ENCODE results near the gene ART4. TPM values are rescaled to one million over a fixed set of nuclear protein-coding genes. Genes with fewer than 3 reads are reported as not detected.
A peak's percentile ranks its signal among the peaks of the same experiment; 100 is the strongest.

The ART4 gene
- total RNA-seq, 2 donors from 2014 or later = 0.05 TPM; not detected in 1

- H3K36me3 Mint-ChIP-seq (ENCODE audit: low read depth) = no peaks in the 10 kb centered on the region
- H3K9me3 ChIP-seq (ENCODE audit: control insufficient read depth, low read length, poor library complexity, severe bottlenecking) = no peaks in the 10 kb centered on the region
- H3K4me1 Mint-ChIP-seq = no peaks in the 10 kb centered on the region
- ATAC-seq (no peak), DNase-seq (no peak)
- peaks cover 4% of the 10 kb centered on the region for H3K27me3 Mint-ChIP-seq
- no peak overlapping the region for H3K27ac Mint-ChIP-seq
- H3K4me3 Mint-ChIP-seq = no peak overlapping the region
Measured at GRCh38 chr12:14825256-14825655, 18.1 kb downstream of the ART4 start.

GRCh38 chr12:14824012-14824634 is 19.2 kb downstream of the ART4 start:
- H3K9me3 ChIP-seq (ENCODE audit: control insufficient read depth, low read length, poor library complexity, severe bottlenecking) = no peaks in the 10 kb centered on the region
- ATAC-seq (no peak), DNase-seq (no peak)
- Mint-ChIP-seq H3K27me3 (peaks cover 4% of the 10 kb centered on the region), H3K4me1 (no peaks in the 10 kb centered on the region), H3K27ac (no peak overlapping the region), H3K36me3 (ENCODE audit: low read depth) (no peaks in the 10 kb centered on the region), H3K4me3 (no peak overlapping the region)

DNA sequence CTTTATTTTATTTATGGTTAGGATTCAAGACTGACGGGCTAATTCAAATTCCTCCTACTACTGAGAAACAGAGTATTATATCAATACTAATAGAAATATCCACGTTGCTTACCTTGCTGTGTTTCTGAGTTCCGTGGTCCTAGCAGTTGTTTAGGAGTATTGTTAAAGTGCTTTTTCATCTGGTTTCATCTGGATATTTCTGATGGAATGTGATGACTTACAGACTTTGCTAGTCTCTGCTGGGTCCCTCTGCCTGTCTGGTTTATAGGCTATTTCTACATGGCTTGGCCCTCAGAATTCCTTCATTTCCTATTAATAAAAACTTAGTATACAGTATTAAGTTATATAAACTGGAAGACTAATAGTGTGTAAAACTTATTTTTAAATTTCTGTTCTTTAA is 29.3 kb downstream of the ART4 start, which contains the start of gene SMCO3:
Gene SMCO3 (minus strand): TSS at position 169 of the 400 bp plus-strand sequence. CDS start 7,502 bp downstream, outside the sequence.
- DNase-seq = no peak
- ATAC-seq = no peak
- no peaks in the 10 kb centered on the region for H3K36me3 Mint-ChIP-seq (ENCODE audit: low read depth)

DNA sequence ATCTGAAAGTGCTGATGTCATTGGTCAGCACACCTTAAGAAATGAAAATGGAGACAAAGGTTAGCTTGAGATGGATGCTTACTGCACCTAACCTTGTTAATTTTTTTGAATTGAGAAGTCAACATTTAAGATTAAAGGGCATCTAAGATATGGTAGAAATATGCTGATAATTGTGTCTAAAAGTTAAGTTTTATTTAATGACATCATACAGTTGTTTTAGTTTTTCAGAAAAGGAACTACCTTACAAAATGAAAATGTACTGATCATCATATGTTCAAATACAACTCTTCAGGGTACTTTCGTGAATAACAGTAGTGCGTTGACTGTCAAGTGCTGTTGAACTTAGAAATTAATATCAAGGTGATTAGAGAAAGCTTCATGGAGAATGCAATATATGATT is 31.8 kb downstream of the ART4 start:
- H3K9me3 ChIP-seq (ENCODE audit: control insufficient read depth, low read length, poor library complexity, severe bottlenecking) = no peaks in the 10 kb centered on the region
- no peak for DNase-seq
- Mint-ChIP-seq H3K4me1 (peaks cover 6% of the 10 kb centered on the region), H3K27me3 (peaks cover 5% of the 10 kb centered on the region), H3K4me3 (no peak overlapping the region), H3K36me3 (ENCODE audit: low read depth) (no peaks in the 10 kb centered on the region), H3K27ac (no peak overlapping the region)
- ATAC-seq = no peak

More for the DNA sequence above, 29.3 kb downstream of the ART4 start, which contains the start of gene SMCO3:
- H3K27me3 Mint-ChIP-seq = peaks cover 5% of the 10 kb centered on the region
- no peak within 1 kb of the TSS for H3K4me3 Mint-ChIP-seq
- peaks cover 8% of the 10 kb centered on the region for H3K4me1 Mint-ChIP-seq
- no peaks in the 10 kb centered on the region for H3K9me3 ChIP-seq (ENCODE audit: control insufficient read depth, low read length, poor library complexity, severe bottlenecking)
- no peak within 1 kb of the TSS for H3K27ac Mint-ChIP-seq

DNA sequence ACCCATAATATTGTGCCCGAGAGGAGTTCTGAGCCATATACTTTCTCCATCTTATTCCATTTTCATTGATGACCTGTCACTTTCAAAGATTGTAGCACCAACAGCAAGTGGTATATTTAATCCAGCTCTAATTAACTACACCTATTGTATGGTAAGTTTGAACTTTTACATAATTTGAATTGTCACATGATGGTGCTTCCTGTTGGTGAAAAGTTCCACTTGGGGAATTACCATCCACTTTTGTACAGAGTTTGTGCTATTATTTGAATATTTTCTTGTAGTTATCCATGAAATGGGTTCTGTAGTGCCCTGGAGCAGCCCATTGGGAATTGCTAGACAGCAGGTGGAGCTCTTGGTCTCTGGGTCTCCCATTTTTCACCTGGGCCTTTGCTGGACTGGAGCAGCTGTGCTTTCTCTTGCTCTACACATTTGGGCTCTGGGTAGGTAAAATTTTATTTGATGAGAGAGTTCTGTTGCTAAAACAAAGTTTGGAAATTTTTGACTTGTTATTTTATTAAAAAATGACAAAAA is 32.3 kb downstream of the ART4 start:
- no peaks in the 10 kb centered on the region for H3K9me3 ChIP-seq (ENCODE audit: control insufficient read depth, low read length, poor library complexity, severe bottlenecking)
- peaks cover 5% of the 10 kb centered on the region for H3K27me3 Mint-ChIP-seq
- H3K4me1 Mint-ChIP-seq = peaks cover 6% of the 10 kb centered on the region
- H3K36me3 Mint-ChIP-seq (ENCODE audit: low read depth) = no peaks in the 10 kb centered on the region
- DNase-seq = no peak
- no peak for ATAC-seq
- no peak overlapping the region for H3K4me3 Mint-ChIP-seq
- no peak overlapping the region for H3K27ac Mint-ChIP-seq

GRCh38 chr12:14810167-14810952 is 33.0 kb downstream of the ART4 start:
- Mint-ChIP-seq H3K27me3 (peaks cover 5% of the 10 kb centered on the region), H3K4me3 (no peak overlapping the region), H3K27ac (no peak overlapping the region), H3K36me3 (ENCODE audit: low read depth) (no peaks in the 10 kb centered on the region), H3K4me1 (peaks cover 6% of the 10 kb centered on the region)
- no peaks in the 10 kb centered on the region for H3K9me3 ChIP-seq (ENCODE audit: control insufficient read depth, low read length, poor library complexity, severe bottlenecking)
- DNase-seq = no peak
- no peak for ATAC-seq

- DNase-seq (no peak), ATAC-seq (peak; percentile 15)
- no peak overlapping the region for H3K27ac Mint-ChIP-seq
- H3K36me3 Mint-ChIP-seq (ENCODE audit: low read depth) = peaks cover 3% of the 10 kb centered on the region
- no peak overlapping the region for H3K4me3 Mint-ChIP-seq
- peaks cover 18% of the 10 kb centered on the region for H3K4me1 Mint-ChIP-seq
- H3K27me3 Mint-ChIP-seq = no peaks in the 10 kb centered on the region
- no peaks in the 10 kb centered on the region for H3K9me3 ChIP-seq (ENCODE audit: control insufficient read depth, low read length, poor library complexity, severe bottlenecking)
Measured at GRCh38 chr12:14803830-14804160, 39.5 kb downstream of the ART4 start.

DNA sequence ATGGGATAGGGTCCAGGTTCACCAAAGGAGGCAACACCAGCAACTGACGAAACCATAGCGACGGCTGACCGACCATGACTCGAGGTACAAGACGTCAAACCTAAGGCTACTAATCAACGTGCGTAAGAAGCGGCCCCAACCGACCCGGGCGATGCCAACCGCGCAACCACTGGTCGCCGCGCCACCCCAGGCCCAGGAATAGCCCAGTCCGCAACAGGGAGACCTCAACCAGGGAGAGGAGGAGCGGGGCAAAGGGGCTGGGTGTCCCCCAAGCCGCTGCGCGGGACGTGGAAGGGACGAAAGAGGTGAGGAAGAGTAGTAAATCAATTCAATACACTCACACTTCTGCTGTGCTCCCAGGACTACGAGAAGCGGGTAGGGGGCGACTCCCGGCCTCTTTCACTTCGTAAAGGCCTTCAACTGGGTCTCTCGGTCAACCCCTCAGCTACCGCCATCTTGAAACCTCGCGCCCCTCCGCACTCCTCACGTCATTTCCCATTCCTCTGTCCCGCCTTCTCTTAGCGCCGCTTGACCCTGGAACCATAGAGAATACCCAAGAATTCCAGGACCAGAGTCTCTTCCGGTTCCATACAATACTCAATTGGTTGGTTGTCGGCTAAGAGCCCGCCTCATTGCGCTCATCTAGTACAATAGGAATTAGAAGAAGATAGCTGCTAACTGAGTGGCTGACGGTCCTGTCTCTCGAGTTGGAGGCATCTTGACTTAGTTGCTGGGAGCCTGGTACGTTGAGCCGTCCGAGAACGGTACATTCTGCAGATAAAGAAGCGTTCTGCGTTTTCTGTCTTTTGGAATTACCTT is 40.1 kb downstream of the ART4 start, which contains the start of the genes C12orf60 and WBP11:
Gene C12orf60 (plus strand): TSS at position 660 of the 819 bp plus-strand sequence. CDS start 19,266 bp downstream, outside the sequence.
Gene WBP11 (minus strand): TSS at position 468 of the 819 bp plus-strand sequence. CDS start 2,095 bp downstream, outside the sequence.
- peak; percentile 95 for ATAC-seq
- Mint-ChIP-seq H3K27me3 (no peaks in the 10 kb centered on the region), H3K27ac (no peak within 1 kb of the TSS), H3K4me1 (peaks cover 18% of the 10 kb centered on the region), H3K4me3 (no peak within 1 kb of the TSS), H3K36me3 (ENCODE audit: low read depth) (peaks cover 3% of the 10 kb centered on the region)
- H3K9me3 ChIP-seq (ENCODE audit: control insufficient read depth, low read length, poor library complexity, severe bottlenecking) = no peaks in the 10 kb centered on the region
- DNase-seq = peak; percentile 68 to 79 (median 68)

DNA sequence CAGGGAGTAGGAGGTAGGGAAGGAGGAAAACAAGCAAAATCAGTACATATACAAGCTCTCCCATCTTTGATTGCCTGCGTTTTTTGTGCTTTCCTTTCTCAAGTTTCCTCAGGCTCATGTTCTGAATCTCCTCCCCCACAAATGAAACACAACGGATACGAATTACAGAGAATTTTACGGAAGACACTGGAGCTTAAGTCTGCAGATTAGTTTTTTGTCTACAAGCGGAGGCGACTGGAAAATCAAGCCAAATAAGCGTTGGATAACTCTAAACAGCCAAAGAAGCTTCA is 40.7 kb downstream of the ART4 start:
- H3K4me1 Mint-ChIP-seq = peaks cover 18% of the 10 kb centered on the region
- no peak for DNase-seq
- H3K27me3 Mint-ChIP-seq = no peaks in the 10 kb centered on the region
- ATAC-seq = no peak
- no peaks in the 10 kb centered on the region for H3K9me3 ChIP-seq (ENCODE audit: control insufficient read depth, low read length, poor library complexity, severe bottlenecking)
- peaks cover 3% of the 10 kb centered on the region for H3K36me3 Mint-ChIP-seq (ENCODE audit: low read depth)
- no peak overlapping the region for H3K4me3 Mint-ChIP-seq
- no peak overlapping the region for H3K27ac Mint-ChIP-seq

GRCh38 chr12:14802247-14802646 is 41.1 kb downstream of the ART4 start:
- Mint-ChIP-seq H3K4me3 (no peak overlapping the region), H3K4me1 (peaks cover 21% of the 10 kb centered on the region), H3K36me3 (ENCODE audit: low read depth) (peaks cover 3% of the 10 kb centered on the region), H3K27me3 (no peaks in the 10 kb centered on the region), H3K27ac (no peak overlapping the region)
- no peak for ATAC-seq
- no peaks in the 10 kb centered on the region for H3K9me3 ChIP-seq (ENCODE audit: control insufficient read depth, low read length, poor library complexity, severe bottlenecking)
- no peak for DNase-seq

- Mint-ChIP-seq H3K27ac (peak overlapping the region; percentile 11), H3K4me1 (peaks cover 14% of the 10 kb centered on the region), H3K36me3 (ENCODE audit: low read depth) (peaks cover 17% of the 10 kb centered on the region), H3K4me3 (no peak overlapping the region), H3K27me3 (no peaks in the 10 kb centered on the region)
- no peaks in the 10 kb centered on the region for H3K9me3 ChIP-seq (ENCODE audit: control insufficient read depth, low read length, poor library complexity, severe bottlenecking)
- no peak for DNase-seq
- ATAC-seq = no peak
Measured at GRCh38 chr12:14795028-14795448, 48.3 kb downstream of the ART4 start.

DNA sequence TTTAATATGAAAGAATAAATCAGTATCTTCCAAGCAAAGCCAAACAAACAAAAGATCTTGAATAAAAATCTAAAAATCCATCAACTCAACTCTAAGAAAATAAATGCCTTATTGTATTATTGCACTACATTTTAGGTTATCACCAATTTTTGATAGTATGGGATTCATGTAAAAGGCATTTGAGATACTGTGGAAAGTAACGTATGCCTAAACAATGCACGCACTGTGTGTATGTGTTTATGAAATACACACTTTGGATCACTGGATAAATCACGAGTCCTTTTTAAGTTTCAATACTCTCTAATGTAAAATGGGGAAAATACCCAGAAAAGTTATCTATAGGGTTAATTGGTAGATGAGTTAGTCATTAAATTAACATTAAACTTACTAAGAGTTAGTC is 57.8 kb downstream of the ART4 start:
- no peaks in the 10 kb centered on the region for H3K9me3 ChIP-seq (ENCODE audit: control insufficient read depth, low read length, poor library complexity, severe bottlenecking)
- no peak for ATAC-seq
- Mint-ChIP-seq H3K27ac (no peak overlapping the region), H3K27me3 (no peaks in the 10 kb centered on the region), H3K4me3 (no peak overlapping the region), H3K4me1 (peaks cover 1% of the 10 kb centered on the region), H3K36me3 (ENCODE audit: low read depth) (peaks cover 6% of the 10 kb centered on the region)
- no peak for DNase-seq

GRCh38 chr12:14784471-14784870 is 58.9 kb downstream of the ART4 start:
- no peak overlapping the region for H3K4me3 Mint-ChIP-seq
- H3K4me1 Mint-ChIP-seq = peaks cover 7% of the 10 kb centered on the region
- no peaks in the 10 kb centered on the region for H3K27me3 Mint-ChIP-seq
- peaks cover 4% of the 10 kb centered on the region for H3K36me3 Mint-ChIP-seq (ENCODE audit: low read depth)
- no peaks in the 10 kb centered on the region for H3K9me3 ChIP-seq (ENCODE audit: control insufficient read depth, low read length, poor library complexity, severe bottlenecking)
- DNase-seq (no peak), ATAC-seq (no peak)
- H3K27ac Mint-ChIP-seq = no peak overlapping the region

Measured in T-helper 17 cell (primary cell).